Neuronal stem cell (in vitro differentiated cells): ENCODE data around the gene RBP7.

ENCODE experiments used
- DNase-seq: peaks from one replicate; pipeline ENCODE4 v3.0.0-alpha.2; 2013; ENCODE audit warnings: low spot score
- H2AFZ ChIP-seq: one replicate; pipeline ENCODE4 v1.6.1; 2013; ENCODE audit warnings: mild to moderate bottlenecking, low read length, inconsistent platforms
- H2AK5ac ChIP-seq: 2 replicates; pipeline ENCODE4 v1.6.1; 2013; ENCODE audit warnings: low read depth, mild to moderate bottlenecking, inconsistent platforms, low read length, moderate library complexity, mixed read lengths
- H2BK120ac ChIP-seq: 2 replicates; pipeline ENCODE4 v1.6.1; 2013; ENCODE audit warnings: low read depth, mild to moderate bottlenecking, inconsistent platforms, low read length, moderate library complexity, mixed read lengths
- H2BK12ac ChIP-seq: one replicate; pipeline ENCODE4 v1.6.1; 2013; ENCODE audit warnings: low read length, inconsistent platforms
- H2BK15ac ChIP-seq: 2 replicates; pipeline ENCODE4 v1.6.1; 2013; ENCODE audit warnings: mild to moderate bottlenecking, low read length, inconsistent platforms, mixed read lengths
- H2BK5ac ChIP-seq: one replicate; pipeline ENCODE4 v1.6.1; 2013; ENCODE audit warnings: inconsistent platforms, mild to moderate bottlenecking, low read length, moderate library complexity
- H3K14ac ChIP-seq: one replicate; pipeline ENCODE4 v1.6.1; 2013; ENCODE audit warnings: low read length, inconsistent platforms
- H3K18ac ChIP-seq: 2 replicates; pipeline ENCODE4 v1.6.1; 2013; ENCODE audit warnings: low read length, inconsistent platforms
- H3K23ac ChIP-seq: 2 replicates; pipeline ENCODE4 v1.6.1; 2013; ENCODE audit warnings: low read depth, mild to moderate bottlenecking, mixed read lengths, low read length, inconsistent platforms; ENCODE audit not compliant: poor library complexity
- H3K27ac ChIP-seq: replicated peaks from 3 replicates; pipeline ENCODE4 v1.5.1; 2013; ENCODE audit warnings: low read length, inconsistent platforms
- H3K27me3 ChIP-seq, 3 experiments: 2 replicates each; pipeline ENCODE4 v1.6.1; 2013; ENCODE audit warnings: low read length in 3 of 3, mild to moderate bottlenecking in 2 of 3, inconsistent platforms in 1 of 3, low read depth in 1 of 3, mixed read lengths in 1 of 3, moderate library complexity in 1 of 3; ENCODE audit not compliant: control insufficient read depth in 3 of 3, insufficient read depth in 3 of 3
- H3K36me3 ChIP-seq, 2 donors: replicated peaks in 1 of 2; 2 replicates each; pipeline ENCODE4 v1.6.1; 2013; ENCODE audit warnings: low read length in 2 of 2; ENCODE audit not compliant: control insufficient read depth in 2 of 2, insufficient read depth in 2 of 2
- H3K4ac ChIP-seq: 2 replicates; pipeline ENCODE4 v1.6.1; 2013; ENCODE audit warnings: inconsistent platforms, mild to moderate bottlenecking, low read length, moderate library complexity
- H3K4me1 ChIP-seq, 2 donors: 1 replicate in 1 of 2; 2 replicates in 1 of 2; pipeline ENCODE4 v1.6.1; 2013; ENCODE audit warnings: low read length in 2 of 2, low read depth in 1 of 2; ENCODE audit not compliant: control insufficient read depth in 2 of 2, insufficient read depth in 1 of 2
- H3K4me2 ChIP-seq: one replicate; pipeline ENCODE4 v1.6.1; 2013; ENCODE audit warnings: mild to moderate bottlenecking, low read length, inconsistent platforms; ENCODE audit not compliant: insufficient read depth, poor library complexity, severe bottlenecking
- H3K4me3 ChIP-seq, 2 donors: 2 replicates each; pipeline ENCODE4 v1.5.1; 2013; ENCODE audit warnings: low read length in 2 of 2, mild to moderate bottlenecking in 2 of 2, inconsistent platforms in 1 of 2, moderate library complexity in 1 of 2
- H3K79me1 ChIP-seq: one replicate; pipeline ENCODE4 v1.6.1; 2013; ENCODE audit warnings: low read depth, mild to moderate bottlenecking, inconsistent platforms, low read length, moderate library complexity
- H3K9ac ChIP-seq: one replicate; pipeline ENCODE4 v1.6.1; 2013; ENCODE audit warnings: mild to moderate bottlenecking, low read depth, low read length, inconsistent platforms; ENCODE audit not compliant: poor library complexity
- H3K9me3 ChIP-seq, 2 donors: replicated peaks in 1 of 2; 2 replicates each; pipeline versions ENCODE3 to v1.6.1; 2013; ENCODE audit warnings: low read length in 2 of 2, mild to moderate bottlenecking in 2 of 2, inconsistent platforms in 1 of 2, low read depth in 1 of 2, mixed read lengths in 1 of 2, moderate library complexity in 1 of 2; ENCODE audit not compliant: control insufficient read depth in 2 of 2, insufficient read depth in 1 of 2
- H4K8ac ChIP-seq: one replicate; pipeline ENCODE4 v1.6.1; 2013; ENCODE audit warnings: low read depth, mild to moderate bottlenecking, inconsistent platforms, low read length, moderate library complexity
- H4K91ac ChIP-seq: one replicate; pipeline ENCODE4 v1.6.1; 2013; ENCODE audit warnings: low read length, low read depth, mild to moderate bottlenecking, inconsistent platforms; ENCODE audit not compliant: poor library complexity
- WGBS, 2 donors: extraction: QIAGEN DNeasy Blood & Tissue Kit; methylation state at CpG; one replicate each; pipeline ENCODE4 v1.1.7; 2013; ENCODE audit warnings: missing lambda C conversion rate in 2 of 2, mixed read lengths in 1 of 2; ENCODE audit not compliant: insufficient read length in 2 of 2, insufficient replicate concordance in 1 of 2; ENCODE audit errors: extremely low coverage in 2 of 2; 5-methylcytosine and 5-hydroxymethylcytosine counted together

Gene RBP7

GRCh38 chr1:10045480-10046355, 48.7 kb downstream of the RBP7 start:
- no peaks in the 10 kb centered on the region for H3K27me3 ChIP-seq
- no peak overlapping the region for H2BK120ac ChIP-seq
- H2BK15ac ChIP-seq, result no peak overlapping the region
- H2BK5ac ChIP-seq, result no peak overlapping the region
- WGBS, 2 donors, result no CpG with 5 or more reads among the region's 8 CpGs
- no peak overlapping the region for H3K23ac ChIP-seq
- no peak overlapping the region for H4K8ac ChIP-seq
- no peak overlapping the region for H3K18ac ChIP-seq
- no peak overlapping the region for H2AFZ ChIP-seq
- no peak overlapping the region for H3K14ac ChIP-seq
- no peak overlapping the region for H3K4ac ChIP-seq
- H3K4me2 ChIP-seq, result no peak overlapping the region
- H3K79me1 ChIP-seq, result peaks cover 2% of the 10 kb centered on the region
- no peak overlapping the region for H3K9ac ChIP-seq
- peaks cover 2 to 37% of the 10 kb centered on the region in 2 donors for H3K36me3 ChIP-seq
- DNase-seq, result no peak
- H3K27ac ChIP-seq, result no peak overlapping the region
- H2BK12ac ChIP-seq, result no peak overlapping the region
- H3K9me3 ChIP-seq, result no peaks in the 10 kb centered on the region
- H4K91ac ChIP-seq, result no peak overlapping the region
- no peak overlapping the region for H3K4me3 ChIP-seq
- H2AK5ac ChIP-seq, result no peak overlapping the region
- peaks cover 0 to 10% of the 10 kb centered on the region in 2 donors for H3K4me1 ChIP-seq

- no peak overlapping the region for H2BK15ac ChIP-seq
- H3K9ac ChIP-seq, result no peak overlapping the region
- DNase-seq, result no peak
- H2BK12ac ChIP-seq, result no peak overlapping the region
- no peaks in the 10 kb centered on the region for H3K9me3 ChIP-seq
- no peak overlapping the region for H3K4me2 ChIP-seq
- no peak overlapping the region for H2AK5ac ChIP-seq
- H3K4me3 ChIP-seq, result no peak overlapping the region
- no peak overlapping the region for H4K8ac ChIP-seq
- H2BK120ac ChIP-seq, result no peak overlapping the region
- no peak overlapping the region for H3K4ac ChIP-seq
- H3K18ac ChIP-seq, result no peak overlapping the region
- no peak overlapping the region for H3K27ac ChIP-seq
- H2BK5ac ChIP-seq, result no peak overlapping the region
- no peak overlapping the region for H3K14ac ChIP-seq
- H3K4me1 ChIP-seq, result peaks cover 0 to 11% of the 10 kb centered on the region in 2 donors
- peaks cover 2 to 37% of the 10 kb centered on the region in 2 donors for H3K36me3 ChIP-seq
- no peak overlapping the region for H3K23ac ChIP-seq
- no peak overlapping the region for H2AFZ ChIP-seq
- no peak overlapping the region for H4K91ac ChIP-seq
- WGBS, 2 donors, result no CpG with 5 or more reads among the region's 8 CpGs
- no peaks in the 10 kb centered on the region for H3K27me3 ChIP-seq
- H3K79me1 ChIP-seq, result peaks cover 2% of the 10 kb centered on the region
Measured at GRCh38 chr1:10046356-10047085, 49.5 kb downstream of the RBP7 start.

- WGBS, 2 donors, result no CpG with 5 or more reads among the region's 3 CpGs
- no peak overlapping the region for H4K8ac ChIP-seq
- no peak overlapping the region for H2BK12ac ChIP-seq
- H3K9ac ChIP-seq, result no peak overlapping the region
- no peak overlapping the region for H4K91ac ChIP-seq
- H3K4me2 ChIP-seq, result no peak overlapping the region
- no peak overlapping the region for H3K18ac ChIP-seq
- H3K4me3 ChIP-seq, result no peak overlapping the region
- H3K4me1 ChIP-seq, result peaks cover 0 to 11% of the 10 kb centered on the region in 2 donors
- H3K4ac ChIP-seq, result no peak overlapping the region
- H2BK120ac ChIP-seq, result no peak overlapping the region
- H3K23ac ChIP-seq, result no peak overlapping the region
- H2AK5ac ChIP-seq, result no peak overlapping the region
- H3K79me1 ChIP-seq, result peaks cover 5% of the 10 kb centered on the region
- no peak overlapping the region for H3K14ac ChIP-seq
- H2AFZ ChIP-seq, result no peak overlapping the region
- no peak for DNase-seq
- no peaks in the 10 kb centered on the region for H3K27me3 ChIP-seq
- H3K36me3 ChIP-seq, result peaks cover 1 to 32% of the 10 kb centered on the region in 2 donors
- no peak overlapping the region for H3K27ac ChIP-seq
- H2BK15ac ChIP-seq, result no peak overlapping the region
- no peaks in the 10 kb centered on the region for H3K9me3 ChIP-seq
- no peak overlapping the region for H2BK5ac ChIP-seq
Measured at GRCh38 chr1:10048601-10049000, 51.6 kb downstream of the RBP7 start.

- no peak overlapping the region for H2BK15ac ChIP-seq
- no peak overlapping the region for H3K27ac ChIP-seq
- no peak for DNase-seq
- H3K23ac ChIP-seq, result no peak overlapping the region
- H3K4me3 ChIP-seq, result no peak overlapping the region
- H3K18ac ChIP-seq, result no peak overlapping the region
- no peak overlapping the region for H2BK12ac ChIP-seq
- no peak overlapping the region for H3K9ac ChIP-seq
- H2AK5ac ChIP-seq, result no peak overlapping the region
- H3K27me3 ChIP-seq, result no peaks in the 10 kb centered on the region
- peaks cover 0 to 7% of the 10 kb centered on the region in 2 donors for H3K4me1 ChIP-seq
- peaks cover 5% of the 10 kb centered on the region for H3K79me1 ChIP-seq
- H2AFZ ChIP-seq, result no peak overlapping the region
- no CpG with 5 or more reads among the region's 3 CpGs for WGBS, 2 donors
- H3K14ac ChIP-seq, result no peak overlapping the region
- no peaks in the 10 kb centered on the region for H3K9me3 ChIP-seq
- H2BK120ac ChIP-seq, result no peak overlapping the region
- H2BK5ac ChIP-seq, result no peak overlapping the region
- no peak overlapping the region for H4K8ac ChIP-seq
- H3K36me3 ChIP-seq, result peaks cover 2 to 27% of the 10 kb centered on the region in 2 donors
- no peak overlapping the region for H3K4me2 ChIP-seq
- no peak overlapping the region for H4K91ac ChIP-seq
- H3K4ac ChIP-seq, result no peak overlapping the region
Measured at GRCh38 chr1:10050611-10051010, 53.6 kb downstream of the RBP7 start.
